GM19324 (cell line): ENCODE data around the gene MYBBP1A.
"Not testable (repeated sequence)": the region's sequence is repeated elsewhere in the genome, so short reads cannot be mapped to it uniquely, and the experiment has no call there.

Experiments
- ATAC-seq: cut with Tn5 transposase; IDR thresholded peaks from one replicate; pipeline ENCODE4 v1.9.1; 2021; ENCODE audit warnings: mild to moderate bottlenecking, moderate library complexity; ENCODE audit not compliant: unreplicated experiment, low FRiP score

Gene MYBBP1A

GRCh38 chr17:4590981-4591453 is 35.8 kb upstream of the MYBBP1A start:
- no peak for ATAC-seq

- ATAC-seq = not testable (repeated sequence)
These were observed 34.9 kb upstream of the MYBBP1A start for GRCh38 chr17:4590042-4590441.

- ATAC-seq = no peak
These were observed 33.9 kb upstream of the MYBBP1A start for GRCh38 chr17:4588898-4589625.

GRCh38 chr17:4588391-4588790 is 33.2 kb upstream of the MYBBP1A start:
- ATAC-seq = no peak

- ATAC-seq = no peak
These were observed 32.6 kb upstream of the MYBBP1A start for GRCh38 chr17:4587803-4588202.

- no peak for ATAC-seq
These were observed 32.0 kb upstream of the MYBBP1A start for GRCh38 chr17:4587195-4587594.

- ATAC-seq = no peak
These were observed 30.9 kb upstream of the MYBBP1A start for GRCh38 chr17:4586043-4586442.

- ATAC-seq = no peak
These were observed 30.4 kb upstream of the MYBBP1A start for GRCh38 chr17:4585638-4585994.

- ATAC-seq = no peak
These were observed 29.9 kb upstream of the MYBBP1A start for GRCh38 chr17:4584917-4585637.

GRCh38 chr17:4584101-4584916 is 29.1 kb upstream of the MYBBP1A start, which contains the start of gene SMTNL2:
SMTNL2 (plus strand) TSS chr17:4584529; CDS start chr17:4584606, 77 bp downstream.
- ATAC-seq = no peak

- ATAC-seq = no peak
These were observed 28.6 kb upstream of the MYBBP1A start for GRCh38 chr17:4583782-4584100.

GRCh38 chr17:4583206-4583605 is 28.0 kb upstream of the MYBBP1A start:
- ATAC-seq = no peak

- ATAC-seq = no peak
These were observed 27.5 kb upstream of the MYBBP1A start for GRCh38 chr17:4582691-4583090.

- no peak for ATAC-seq
These were observed 26.9 kb upstream of the MYBBP1A start for GRCh38 chr17:4582101-4582501.

GRCh38 chr17:4580291-4580690 is 25.1 kb upstream of the MYBBP1A start:
- no peak for ATAC-seq

GRCh38 chr17:4579678-4580077 is 24.5 kb upstream of the MYBBP1A start:
- no peak for ATAC-seq

- ATAC-seq = not testable (repeated sequence)
These were observed 23.2 kb upstream of the MYBBP1A start for GRCh38 chr17:4578349-4578748.

- ATAC-seq = no peak
These were observed 22.3 kb upstream of the MYBBP1A start for GRCh38 chr17:4577386-4577993.

GRCh38 chr17:4576729-4577322 is 21.6 kb upstream of the MYBBP1A start:
- ATAC-seq = no peak

- ATAC-seq = no peak
These were observed 21.0 kb upstream of the MYBBP1A start for GRCh38 chr17:4576161-4576558.
